ENCODE measurements around the gene GPC5.
"Not testable (repeated sequence)": the region's sequence is repeated elsewhere in the genome, so short reads cannot be mapped to it uniquely, and the experiment has no call there.

GPC5 gene

DNA sequence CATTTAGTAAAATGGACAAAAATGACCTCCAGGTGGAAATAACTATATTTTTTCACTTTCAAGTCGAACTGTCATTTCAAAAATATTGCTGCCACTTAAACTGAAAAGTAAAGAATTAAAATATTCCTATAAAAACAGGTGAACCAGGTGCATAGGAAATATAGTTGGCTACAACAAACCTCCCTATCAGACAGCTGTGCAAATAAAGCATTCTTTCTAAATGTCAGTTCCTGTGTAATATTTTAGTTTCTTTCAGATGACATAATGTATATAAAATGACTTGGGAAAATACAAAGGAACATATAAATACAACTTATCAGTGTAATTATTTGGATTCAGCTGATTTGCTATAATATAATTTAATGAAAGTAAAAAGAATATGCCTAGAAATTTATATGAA, 1424.6 kb downstream of the GPC5 start:
- no peak for DNase-seq

DNA sequence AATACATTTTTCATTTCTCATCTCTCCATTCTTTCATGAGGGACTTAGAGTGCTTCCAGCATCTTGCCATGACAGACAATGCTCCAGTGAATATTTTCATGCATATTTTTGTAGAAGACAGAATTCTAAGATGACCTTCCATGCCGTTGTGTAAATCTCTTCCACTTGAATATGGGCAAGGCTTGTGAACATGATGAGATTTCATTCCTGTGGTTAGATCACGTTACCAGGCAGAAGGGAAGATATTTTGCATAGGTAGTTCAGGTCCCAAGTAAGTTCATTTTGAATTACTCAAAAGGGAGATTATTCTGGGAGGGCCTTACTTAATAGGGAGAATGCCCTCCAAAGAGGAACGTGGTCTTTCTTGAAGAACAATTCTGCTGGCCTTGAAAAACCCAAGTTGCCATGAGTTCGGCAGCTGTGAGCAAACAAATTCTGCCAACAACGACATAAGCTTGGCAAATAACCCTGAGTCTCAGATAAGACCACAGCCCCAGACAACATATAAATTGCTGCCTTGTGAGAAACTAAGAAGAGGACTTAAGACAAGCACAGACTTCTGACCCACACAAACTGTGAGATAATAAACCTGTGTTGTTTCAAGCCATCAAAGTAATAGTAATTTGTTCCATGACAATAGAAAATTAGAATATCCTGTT, 1427.6 kb downstream of the GPC5 start:
- DNase-seq: no peak

GRCh38 chr13:92827503-92827902, 1429.1 kb downstream of the GPC5 start:
- no peak for DNase-seq

DNA sequence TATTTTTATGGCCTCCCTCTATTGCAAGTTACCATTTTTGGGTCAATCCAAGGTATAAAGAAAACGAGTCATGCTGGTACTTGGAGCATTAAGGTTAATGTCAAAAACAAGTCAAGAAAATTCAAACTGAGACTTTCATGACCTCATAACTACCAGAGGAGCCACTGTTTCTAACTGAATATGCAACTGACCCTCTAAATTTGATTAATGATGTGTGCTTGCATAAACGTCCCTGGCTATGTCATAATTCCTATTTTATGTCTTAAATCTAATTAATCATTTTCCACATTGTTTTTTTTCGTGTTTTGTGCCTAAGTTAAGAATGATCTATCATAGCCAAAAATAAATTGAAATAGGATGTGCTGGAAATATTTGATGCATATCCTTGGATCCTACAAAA, 1431.5 kb downstream of the GPC5 start:
- no peak for DNase-seq

GRCh38 chr13:92830821-92831220, 1432.4 kb downstream of the GPC5 start:
- no peak for DNase-seq

GRCh38 chr13:92833071-92833470, 1434.7 kb downstream of the GPC5 start:
- no peak for DNase-seq

- no peak for DNase-seq
Observed at GRCh38 chr13:92836171-92836570, 1437.8 kb downstream of the GPC5 start.

DNA sequence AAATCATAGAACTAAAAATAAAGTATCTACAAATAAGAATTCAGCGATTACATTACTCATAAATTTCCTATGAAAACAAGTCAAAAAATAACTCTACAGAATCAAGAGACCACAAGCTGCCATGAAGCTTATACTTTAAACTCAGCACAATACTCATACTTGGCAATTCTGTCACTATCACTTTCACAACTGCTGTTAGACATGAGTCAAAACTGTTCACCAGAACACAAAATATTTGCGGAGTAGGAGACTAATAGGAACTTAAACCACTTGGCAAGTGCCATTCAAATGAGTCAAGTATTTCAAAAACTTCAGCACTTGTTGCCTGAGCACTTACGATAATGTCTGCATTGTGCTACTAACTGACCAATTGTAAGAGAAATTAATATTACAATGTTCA, 1440.4 kb downstream of the GPC5 start:
- no peak for DNase-seq

DNA sequence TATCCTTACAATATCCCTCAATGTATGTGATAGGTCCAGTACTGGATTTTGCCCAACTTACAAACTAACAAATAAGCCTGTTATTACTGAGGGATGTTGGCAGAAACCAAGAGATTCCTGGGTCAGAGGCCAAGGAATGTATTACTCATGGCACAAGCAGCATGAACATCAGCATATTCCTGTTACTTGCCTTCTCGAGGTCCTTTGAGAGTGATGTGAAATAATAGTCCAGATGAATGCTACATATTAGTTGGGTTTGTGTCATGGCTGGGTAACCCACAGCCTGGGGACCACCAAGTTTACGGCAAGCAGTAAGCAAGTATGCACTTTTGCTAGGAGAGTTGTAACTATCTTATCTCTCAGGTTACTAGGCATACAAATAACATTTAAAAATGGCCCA, 1443.7 kb downstream of the GPC5 start:
- no peak for DNase-seq

DNA sequence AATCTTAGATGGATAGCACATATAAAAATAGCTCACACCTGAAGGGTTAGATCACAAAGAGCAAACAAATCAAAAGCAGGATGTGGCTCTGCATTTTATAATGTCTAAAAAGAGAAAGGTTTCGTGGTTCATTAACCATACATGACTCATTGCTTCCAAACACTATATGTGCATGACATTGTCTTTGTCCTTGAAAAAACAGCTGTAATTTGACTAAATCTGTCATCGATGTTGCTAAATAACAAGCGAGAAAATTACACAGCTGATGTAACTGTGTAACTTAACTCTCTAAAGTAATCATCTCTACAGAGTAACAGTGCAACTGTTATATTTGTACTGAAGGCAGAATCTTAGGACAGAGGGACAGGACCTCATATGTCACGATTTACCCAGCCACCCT, 1445.1 kb downstream of the GPC5 start:
- DNase-seq: no peak

DNA sequence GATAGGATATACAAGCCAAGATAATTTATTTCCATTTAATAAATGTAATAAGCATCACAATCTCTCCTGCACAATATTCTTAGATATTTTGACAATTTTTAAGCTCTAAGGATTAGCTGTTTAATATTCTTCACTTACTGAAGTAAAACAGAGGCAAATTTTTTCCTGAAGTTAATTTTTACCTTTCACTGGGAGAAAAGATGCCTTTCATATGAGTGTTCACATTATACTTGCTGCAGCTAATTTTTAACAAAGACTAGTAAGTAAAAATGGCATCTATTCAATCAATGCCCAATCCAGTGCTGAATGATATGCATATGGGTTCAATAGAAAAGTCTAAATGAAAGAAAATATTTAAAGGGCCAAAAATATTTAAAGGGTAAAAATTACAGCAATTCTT, 1451.0 kb downstream of the GPC5 start:
- no peak for DNase-seq

DNA sequence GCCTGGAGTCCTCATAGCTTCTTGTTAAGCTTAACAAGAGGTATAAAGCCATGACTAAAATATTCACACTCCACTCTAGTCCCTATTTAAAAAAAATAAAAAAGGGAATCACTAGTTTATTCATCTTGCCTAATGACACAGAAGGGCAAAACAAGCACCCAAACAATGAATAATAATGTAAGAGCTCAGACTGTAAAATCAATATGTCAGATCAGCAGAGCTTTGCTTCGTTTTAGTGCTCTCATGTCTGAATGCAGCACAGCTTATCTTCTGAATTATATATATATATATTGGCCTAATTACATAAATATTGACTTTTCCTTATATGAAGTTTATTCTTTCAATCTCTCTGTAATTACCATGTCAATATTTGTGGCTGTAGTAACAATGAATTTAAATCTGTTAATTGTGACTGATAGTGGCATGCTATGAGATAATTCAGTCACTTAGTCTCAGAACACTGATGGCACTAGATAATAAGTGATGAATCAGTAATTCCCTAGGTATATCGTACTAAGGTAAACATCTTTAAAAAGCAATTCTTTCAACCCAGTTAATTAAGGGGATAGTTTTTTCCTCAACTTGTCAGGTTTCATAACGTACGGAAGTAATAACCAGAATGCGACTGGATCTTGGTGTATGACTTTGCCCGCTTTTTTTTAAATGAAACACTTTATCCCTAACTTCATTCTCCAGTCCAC, 1466.3 kb downstream of the GPC5 start:
- no peak for DNase-seq

- DNase-seq: no peak
Observed at GRCh38 chr13:92873029-92873428, 1474.6 kb downstream of the GPC5 start.

DNA sequence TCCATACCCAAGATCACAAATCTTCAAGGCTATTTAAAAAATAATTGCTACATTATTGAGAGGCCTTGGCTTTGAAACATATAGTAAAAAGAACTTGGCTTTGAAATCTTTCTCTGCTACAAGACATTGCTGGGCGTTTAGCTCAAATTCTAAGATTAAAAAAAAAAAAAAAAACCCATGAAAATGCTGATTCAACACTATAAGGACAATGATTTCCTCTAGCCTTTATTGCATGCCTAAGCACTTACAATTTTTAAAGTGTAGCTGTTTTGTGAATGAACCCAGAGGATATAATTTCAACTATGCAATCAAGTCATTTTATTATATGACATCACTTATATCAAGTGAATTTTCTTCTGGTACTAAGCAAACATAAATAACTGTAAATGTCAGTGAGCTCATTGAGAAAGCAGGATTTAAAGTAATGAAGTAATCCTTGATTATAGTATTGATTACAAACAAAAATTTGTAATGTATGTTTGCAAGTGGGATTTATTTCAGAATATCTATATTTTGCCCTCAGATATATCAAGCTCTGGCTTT, 1488.2 kb downstream of the GPC5 start:
- no peak for DNase-seq

DNA sequence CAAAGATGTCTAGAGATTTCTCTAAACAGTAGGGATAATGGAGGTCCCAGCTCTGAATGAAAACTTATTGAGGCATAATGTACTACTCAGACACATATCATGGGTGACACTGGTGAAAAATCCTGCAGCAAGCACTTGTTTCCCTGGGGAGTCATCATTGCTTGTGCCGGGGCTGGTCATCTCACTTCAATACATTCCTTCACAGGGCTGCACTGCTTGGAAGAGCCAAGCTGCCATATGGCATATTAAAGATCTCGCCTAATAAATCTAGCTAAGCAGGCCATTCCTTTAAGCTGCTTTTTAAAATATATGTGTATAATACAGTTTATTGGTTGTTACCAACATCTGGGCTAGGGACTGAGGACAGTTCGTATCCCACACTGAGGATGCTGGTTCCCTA, 1496.0 kb downstream of the GPC5 start:
- DNase-seq: no peak

DNA sequence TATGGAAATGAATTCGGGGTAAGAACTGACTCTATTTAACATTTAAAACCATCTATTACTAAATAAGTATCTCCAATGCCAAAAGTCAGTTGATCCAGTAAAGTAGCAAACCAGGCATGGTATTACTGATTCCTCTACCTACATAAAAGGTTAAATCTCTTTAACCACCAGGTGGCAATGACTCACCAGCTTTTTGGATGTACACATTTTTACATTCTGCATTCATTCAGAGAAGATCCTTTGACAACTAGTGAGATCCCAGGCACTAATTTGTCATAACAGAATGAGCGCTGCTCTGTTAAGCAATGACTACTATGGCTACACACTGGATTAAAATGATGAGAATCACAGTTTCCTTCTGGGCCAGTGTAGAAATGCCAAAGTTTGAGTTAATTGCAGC, 1498.4 kb downstream of the GPC5 start:
- DNase-seq: no peak

- DNase-seq: not testable (repeated sequence)
Observed at GRCh38 chr13:92898946-92899345, 1500.5 kb downstream of the GPC5 start.

- no peak for DNase-seq
Observed at GRCh38 chr13:92900446-92900845, 1502.0 kb downstream of the GPC5 start.

DNA sequence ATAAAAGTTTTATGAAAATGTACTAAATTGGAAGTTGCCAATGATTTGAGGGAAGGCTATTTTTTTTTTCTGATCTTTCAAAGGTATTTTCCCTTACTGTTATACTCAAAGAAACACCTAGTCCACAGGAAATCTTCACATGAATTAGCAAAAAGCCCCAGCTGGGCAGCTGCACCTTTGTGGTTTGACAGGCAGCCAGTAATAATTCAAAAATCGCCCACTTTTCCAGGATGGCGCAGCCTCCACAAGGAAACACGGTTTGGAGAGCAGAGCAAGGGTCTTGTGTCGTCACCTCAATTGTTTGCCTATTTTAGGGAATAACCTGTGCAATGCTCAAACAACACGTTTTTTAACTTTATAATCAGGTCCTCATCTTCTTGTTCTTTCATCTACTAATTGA, 1503.3 kb downstream of the GPC5 start:
- DNase-seq: no peak

GRCh38 chr13:92912629-92913028, 1514.2 kb downstream of the GPC5 start:
- no peak for DNase-seq

GRCh38 chr13:92913840-92914239, 1515.4 kb downstream of the GPC5 start:
- no peak for DNase-seq
